ACHN (cell line): ENCODE data around the gene RNLS.

Experiments used
- DNase-seq: peaks from one replicate; pipeline ENCODE4 v3.0.0-alpha.2; 2015
- in situ Hi-C: cut with HindIII; loops from 2 replicates; pipeline ENCODE4 v1.10.0; 2017; ENCODE audit warnings: low sequenced_read_pairs, low pct_ligation_motif_present, low pct_unique_long_range_greater_than_20kb

Gene RNLS

GRCh38 chr10:88239212-88239611 lies 343.9 kb downstream of the RNLS start:
- DNase-seq = no peak
- in situ Hi-C loops = no loop called here

- in situ Hi-C loops = no loop called here
- DNase-seq = no peak
These were observed 344.6 kb downstream of the RNLS start for GRCh38 chr10:88238615-88238914.

- DNase-seq = no peak
- in situ Hi-C loops = no loop called here
These were observed 345.1 kb downstream of the RNLS start for GRCh38 chr10:88237896-88238614.

- in situ Hi-C loops = no loop called here
- no peak for DNase-seq
These were observed 346.9 kb downstream of the RNLS start for GRCh38 chr10:88236121-88236743.

- in situ Hi-C loops = no loop called here
- DNase-seq = no peak
These were observed 348.8 kb downstream of the RNLS start for GRCh38 chr10:88234297-88234696.

- no peak for DNase-seq
- in situ Hi-C loops = no loop called here
These were observed 349.2 kb downstream of the RNLS start for GRCh38 chr10:88233870-88234269.

- no peak for DNase-seq
- in situ Hi-C loops = no loop called here
These were observed 350.1 kb downstream of the RNLS start for GRCh38 chr10:88232983-88233543.

GRCh38 chr10:88232029-88232895 lies 350.9 kb downstream of the RNLS start:
- in situ Hi-C loops = no loop called here
- no peak for DNase-seq

GRCh38 chr10:88230251-88230650 lies 352.9 kb downstream of the RNLS start:
- no peak for DNase-seq
- in situ Hi-C loops = no loop called here

GRCh38 chr10:88228130-88228529 lies 355.0 kb downstream of the RNLS start:
- in situ Hi-C loops = no loop called here
- DNase-seq = no peak

- DNase-seq = no peak
- in situ Hi-C loops = no loop called here
These were observed 355.6 kb downstream of the RNLS start for GRCh38 chr10:88227342-88228018.

GRCh38 chr10:88226891-88227290 lies 356.2 kb downstream of the RNLS start:
- in situ Hi-C loops = no loop called here
- DNase-seq = no peak

GRCh38 chr10:88226071-88226659 lies 357.0 kb downstream of the RNLS start:
- DNase-seq = no peak
- in situ Hi-C loops = no loop called here
